ENCODE results near the gene HPN. TPM values are rescaled to one million over a fixed set of nuclear protein-coding genes. Genes with fewer than 3 reads are reported as not detected.
"Not testable (repeated sequence)": the region's sequence is repeated elsewhere in the genome, so short reads cannot be mapped to it uniquely, and the experiment has no call there.

The HPN gene
- total and polyA plus RNA-seq, 9 donors = 0.42 to 21.1 (median 2.9) TPM; not detected in 1

DNA sequence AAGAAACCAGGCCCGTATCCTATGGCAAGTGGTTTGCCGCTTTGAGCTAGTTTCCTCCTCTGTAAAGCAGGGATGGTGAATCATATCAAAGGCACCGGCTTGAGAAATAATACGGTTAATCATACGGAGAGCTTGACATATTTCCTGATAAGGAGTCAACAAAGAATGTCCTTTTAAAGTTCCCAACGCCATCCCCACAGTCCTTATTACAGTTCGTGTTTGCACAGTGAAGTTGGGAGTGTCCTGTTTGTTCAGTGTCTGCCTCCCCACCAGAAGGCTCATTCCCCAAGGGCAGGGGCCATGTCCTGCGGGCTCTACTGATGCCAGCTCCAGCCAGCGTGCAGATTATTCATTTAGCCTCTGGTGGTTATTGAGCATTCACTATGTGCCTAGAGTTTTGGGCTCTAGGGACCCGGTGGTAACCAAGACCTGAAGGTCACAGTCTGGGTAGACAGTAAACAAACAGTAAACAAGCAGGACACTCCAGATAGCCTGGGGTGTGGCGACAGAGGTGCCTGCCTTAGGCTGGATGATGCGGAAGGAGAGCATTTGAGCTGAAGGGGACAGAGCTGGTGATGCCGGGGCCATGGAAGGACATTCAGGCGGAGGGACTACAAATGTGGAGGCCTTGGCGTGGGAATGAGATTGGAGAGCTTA lies 35.1 kb upstream of the HPN start:
- 59 to 73% (median 72%) methylated on average over 15 of the region's 15 CpGs for WGBS, 3 donors
- H3K4me1 ChIP-seq (ENCODE audit: insufficient read depth) = peaks cover 11% of the 10 kb centered on the region
- H3K36me3 ChIP-seq = no peaks in the 10 kb centered on the region
- no peaks in the 10 kb centered on the region for H3K27me3 ChIP-seq
- DNase-seq = no peak
- no peaks in the 10 kb centered on the region for H3K9me3 ChIP-seq
- TF ChIP-seq POLR2A (IDR thresholded peaks at IDR 0.05) (no peak), EP300 (IDR thresholded peaks at IDR 0.05) (no peak), CTCF (IDR thresholded peaks at IDR 0.05) (no peak)
- H3K27ac ChIP-seq = no peak overlapping the region
- intact Hi-C loops (cut with DNase I) = no loop called here
- no peak overlapping the region for H3K4me3 ChIP-seq

DNA sequence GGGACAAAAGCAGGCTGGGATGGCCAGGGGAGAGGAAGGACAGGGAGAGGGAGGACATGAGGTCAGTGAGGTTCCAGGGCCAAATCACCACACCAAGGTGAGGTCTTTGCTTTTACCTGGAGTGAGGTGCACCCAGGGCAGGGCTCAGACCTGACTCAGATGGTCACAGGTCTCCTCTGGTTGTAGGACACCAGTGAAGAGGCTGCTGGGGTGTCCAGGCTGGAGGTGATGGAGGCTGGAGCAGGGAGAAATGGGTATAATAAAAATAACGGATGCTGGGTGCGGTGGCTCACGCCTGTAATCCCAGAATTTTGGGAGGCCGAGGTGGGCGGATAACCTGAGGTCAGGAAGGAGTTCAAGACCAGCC lies 34.5 kb upstream of the HPN start:
- H3K36me3 ChIP-seq = no peaks in the 10 kb centered on the region
- peaks cover 11% of the 10 kb centered on the region for H3K4me1 ChIP-seq (ENCODE audit: insufficient read depth)

DNA sequence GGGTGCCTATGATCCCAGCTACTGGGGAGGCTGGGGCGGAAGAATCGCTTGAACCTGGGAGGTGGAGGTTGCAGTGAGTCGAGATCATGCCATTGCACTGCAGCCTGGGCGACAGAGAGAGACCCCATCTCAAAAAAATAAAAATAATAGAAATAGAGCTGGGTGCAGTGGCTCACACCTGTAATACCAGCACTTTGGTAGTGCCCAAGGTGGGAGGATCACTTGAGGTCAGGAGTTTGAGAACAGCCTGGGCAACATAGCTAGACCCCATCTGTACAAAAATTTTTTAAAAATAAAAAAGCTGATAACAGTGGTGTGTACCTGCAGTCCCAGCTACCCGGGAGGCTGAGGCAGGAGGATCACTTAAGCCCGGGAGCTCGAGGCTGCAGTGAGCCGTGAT lies 34.1 kb upstream of the HPN start:
- DNase-seq; H3K4me3 ChIP-seq; H3K27me3 ChIP-seq; H3K27ac ChIP-seq; intact Hi-C loops (cut with DNase I); H3K9me3 ChIP-seq; H3K36me3 ChIP-seq: not testable (repeated sequence)
- H3K4me1 ChIP-seq (ENCODE audit: insufficient read depth) = peaks cover 11% of the 10 kb centered on the region
- 93 to 97% (median 94%) methylated on average over 8 of the region's 8 CpGs for WGBS, 3 donors

More for the DNA sequence above, 34.5 kb upstream of the HPN start:
- H3K4me3 ChIP-seq = no peak overlapping the region
- H3K27ac ChIP-seq = no peak overlapping the region
- no peaks in the 10 kb centered on the region for H3K9me3 ChIP-seq
- intact Hi-C loops (cut with DNase I) = no loop called here
- no peak for TF ChIP-seq CTCF (IDR thresholded peaks at IDR 0.05)
- TF ChIP-seq POLR2A (IDR thresholded peaks at IDR 0.05) = no peak
- TF ChIP-seq EP300 (IDR thresholded peaks at IDR 0.05) = no peak
- DNase-seq = peak in 1 of 5 donors; percentile 14
- WGBS, 3 donors = 86 to 95% (median 95%) methylated on average over 5 of the region's 5 CpGs
- H3K27me3 ChIP-seq = no peaks in the 10 kb centered on the region

DNA sequence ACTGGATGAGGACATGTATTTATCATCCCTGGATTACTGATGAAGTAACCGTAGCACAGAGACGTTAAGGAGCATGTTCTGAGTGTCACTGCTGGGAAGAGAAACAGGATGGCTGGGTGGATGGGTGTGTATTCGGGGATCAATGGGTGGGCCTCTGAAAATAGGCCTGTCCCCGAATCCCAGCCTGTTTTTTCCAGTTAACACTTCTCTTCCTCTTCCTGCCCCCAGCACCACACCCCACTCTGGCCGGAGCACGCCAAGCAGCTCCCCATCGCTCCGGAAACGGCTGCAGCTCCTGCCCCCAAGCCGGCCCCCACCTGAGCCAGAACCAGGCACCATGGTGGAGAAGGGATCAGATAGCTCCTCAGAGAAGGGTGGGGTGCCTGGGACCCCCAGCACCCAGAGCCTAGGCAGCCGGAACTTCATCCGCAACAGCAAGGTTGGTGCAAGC lies 32.6 kb upstream of the HPN start:
- peak; percentile 44 for TF ChIP-seq EP300 (IDR thresholded peaks at IDR 0.05)
- TF ChIP-seq POLR2A (IDR thresholded peaks at IDR 0.05) = no peak
- TF ChIP-seq CTCF (IDR thresholded peaks at IDR 0.05) = no peak
- intact Hi-C loops (cut with DNase I) = no loop called here
- no peak overlapping the region for H3K4me3 ChIP-seq
- H3K4me1 ChIP-seq (ENCODE audit: insufficient read depth) = peaks cover 3% of the 10 kb centered on the region
- no peaks in the 10 kb centered on the region for H3K36me3 ChIP-seq
- H3K9me3 ChIP-seq = no peaks in the 10 kb centered on the region
- H3K27me3 ChIP-seq = no peaks in the 10 kb centered on the region
- 78 to 85% (median 82%) methylated on average over 12 of the region's 12 CpGs for WGBS, 3 donors
- H3K27ac ChIP-seq = no peak overlapping the region
- DNase-seq = peak in 1 of 5 donors; percentile 40
